NCI-H526 (cell line): Measurements from ENCODE around the gene OR2T27.
"Not testable (repeated sequence)": the region's sequence is repeated elsewhere in the genome, so short reads cannot be mapped to it uniquely, and the experiment has no call there.

ENCODE experiments used
- DNase-seq, 2 experiments: peaks; one replicate each; lab custom pipeline; 2025; lab: John Stamatoyannopoulos, UW

OR2T27 gene, protein sequence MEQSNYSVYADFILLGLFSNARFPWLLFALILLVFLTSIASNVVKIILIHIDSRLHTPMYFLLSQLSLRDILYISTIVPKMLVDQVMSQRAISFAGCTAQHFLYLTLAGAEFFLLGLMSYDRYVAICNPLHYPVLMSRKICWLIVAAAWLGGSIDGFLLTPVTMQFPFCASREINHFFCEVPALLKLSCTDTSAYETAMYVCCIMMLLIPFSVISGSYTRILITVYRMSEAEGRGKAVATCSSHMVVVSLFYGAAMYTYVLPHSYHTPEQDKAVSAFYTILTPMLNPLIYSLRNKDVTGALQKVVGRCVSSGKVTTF

DNA sequence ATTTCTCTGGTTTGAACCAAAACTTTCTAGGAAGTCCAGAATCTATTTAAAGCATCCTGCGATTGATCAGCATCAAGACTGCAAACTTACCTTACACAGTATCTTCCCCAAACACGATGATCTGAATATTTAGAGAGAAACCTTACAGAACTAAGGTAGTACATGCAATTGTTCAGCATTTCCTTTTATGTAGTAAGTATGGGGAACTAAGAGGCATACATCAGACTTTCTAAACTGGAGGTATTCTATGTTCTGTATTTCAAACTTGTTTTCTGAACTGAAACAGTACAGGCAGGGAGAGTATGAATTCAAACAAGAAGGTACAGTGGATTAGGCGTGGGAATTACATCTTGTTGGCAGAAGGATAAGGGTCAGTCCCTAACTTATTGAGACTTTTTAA, at the start of gene OR2T27:
Gene OR2T27, minus strand, starts transcription at position 175 of the 400 bp plus-strand sequence. CDS start 4,644 bp downstream, outside the sequence.
- DNase-seq: not testable (repeated sequence)

DNA sequence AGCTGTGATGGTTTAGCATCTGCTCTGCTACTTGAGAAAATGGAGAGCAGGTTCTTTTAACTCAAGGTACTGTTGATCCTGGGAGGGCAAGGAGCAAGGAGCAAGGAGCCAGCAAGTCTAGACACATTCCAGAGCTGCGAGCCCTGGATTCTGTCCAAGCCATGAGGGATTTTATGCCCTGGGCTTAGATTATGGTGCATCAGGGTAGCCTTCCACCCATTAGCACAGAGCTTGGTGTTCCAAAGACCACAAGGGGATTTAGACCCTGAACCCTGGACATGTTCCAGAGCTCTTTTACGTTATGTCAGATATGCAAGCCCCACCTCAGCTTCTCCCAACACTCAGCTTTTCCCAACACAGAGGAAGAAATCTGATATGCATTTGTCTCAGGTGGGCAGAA, 49.3 kb upstream of the OR2T27 start:
- DNase-seq: no peak

DNA sequence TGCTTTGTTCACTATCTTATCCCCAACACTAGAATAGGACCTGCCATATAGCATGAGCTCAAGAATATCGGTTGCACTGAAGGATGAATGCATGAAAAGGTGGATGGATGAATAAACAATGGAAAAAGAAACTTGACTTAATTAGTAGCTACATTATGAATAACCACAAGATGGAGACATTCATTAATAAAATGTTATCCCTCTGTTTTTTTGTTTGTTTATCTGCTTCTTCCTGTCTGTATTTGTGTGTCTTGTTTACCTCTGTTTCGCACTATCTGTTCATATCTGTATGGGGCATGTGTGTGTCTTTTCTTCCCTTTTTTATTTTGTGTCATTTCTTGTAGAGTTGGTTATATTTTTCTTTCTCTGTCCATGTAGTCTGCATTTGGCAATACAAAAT, 48.3 kb upstream of the OR2T27 start:
- no peak for DNase-seq

DNA sequence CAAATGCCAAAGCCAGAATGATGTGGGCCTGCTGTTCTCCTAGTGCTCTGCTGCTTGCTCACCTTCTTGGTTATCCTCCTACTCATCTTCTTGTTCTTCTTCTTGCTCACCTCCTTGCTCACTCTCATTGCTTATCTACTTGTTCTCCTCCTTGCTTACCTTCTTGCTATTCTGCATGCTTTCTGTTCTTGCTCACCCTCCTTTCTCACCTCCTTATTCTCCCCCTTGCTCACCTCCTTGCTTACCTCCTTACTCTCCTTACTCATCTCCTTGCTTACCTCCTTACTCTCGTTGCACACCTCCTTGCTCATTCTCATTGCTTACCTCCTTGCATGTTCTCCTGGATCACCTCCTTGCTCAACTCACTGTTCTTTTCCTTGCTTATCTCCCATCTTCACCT, 47.4 kb upstream of the OR2T27 start, which contains the start of gene OR14I1:
Gene OR14I1, minus strand, starts transcription at position 53 of the 400 bp plus-strand sequence.
- no peak for DNase-seq

DNA sequence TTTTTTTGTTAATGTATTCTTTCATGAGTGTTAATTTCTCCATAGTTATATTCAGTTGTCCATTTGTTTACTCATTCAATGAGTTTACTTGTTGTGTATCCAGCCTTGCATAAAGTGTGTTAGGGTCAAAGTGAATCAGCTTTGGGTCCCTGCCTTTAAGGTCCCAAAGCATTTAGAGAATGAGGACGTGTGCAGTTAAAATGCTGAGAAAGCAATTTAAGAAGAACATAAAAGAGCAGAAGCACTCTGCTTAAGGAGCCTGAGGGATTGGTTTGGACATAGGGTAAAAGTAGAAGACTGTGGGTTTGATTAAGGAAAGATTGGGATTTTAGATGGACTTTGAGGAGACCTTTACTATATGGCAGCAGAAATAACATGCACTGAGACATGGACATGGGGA, 43.8 kb upstream of the OR2T27 start:
- no peak for DNase-seq

DNA sequence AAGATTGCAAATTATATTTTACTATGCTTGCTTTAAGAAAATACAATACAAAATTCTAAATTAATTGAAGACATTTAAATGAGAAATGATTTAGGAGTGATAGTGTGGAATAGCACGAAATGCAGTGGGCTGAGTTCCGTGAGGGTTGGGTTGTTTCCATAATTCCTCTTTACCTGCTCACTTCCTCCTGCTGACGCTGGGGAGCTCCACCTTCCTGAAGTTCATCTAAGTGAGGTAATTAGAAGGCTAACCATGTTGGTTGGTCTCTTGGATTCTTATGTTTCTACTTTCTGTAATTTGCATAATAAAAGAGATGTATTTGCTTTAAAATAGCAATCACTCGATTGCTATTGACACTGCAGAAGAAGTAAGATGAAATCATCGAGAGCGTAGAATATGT, 42.6 kb upstream of the OR2T27 start:
- DNase-seq: no peak

DNA sequence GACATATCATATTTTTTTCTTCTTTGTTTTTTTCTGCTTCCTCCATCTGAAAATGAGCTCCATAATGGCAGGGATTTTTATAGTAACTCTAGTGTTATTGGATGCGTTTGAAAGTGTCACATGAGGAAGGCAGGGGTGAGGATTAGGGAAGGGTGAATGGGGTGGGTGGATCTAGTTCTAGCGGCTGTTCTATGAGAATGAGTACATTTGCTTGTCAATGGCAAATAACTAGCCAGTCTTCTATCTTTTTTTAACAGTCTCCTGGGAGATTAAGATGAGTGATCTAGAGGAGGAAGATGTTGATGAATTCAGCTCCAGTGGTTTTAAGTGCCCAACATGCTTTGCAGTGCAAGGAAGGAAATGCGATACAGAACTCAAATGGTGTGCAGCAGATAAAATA, 41.4 kb upstream of the OR2T27 start:
- DNase-seq: no peak

DNA sequence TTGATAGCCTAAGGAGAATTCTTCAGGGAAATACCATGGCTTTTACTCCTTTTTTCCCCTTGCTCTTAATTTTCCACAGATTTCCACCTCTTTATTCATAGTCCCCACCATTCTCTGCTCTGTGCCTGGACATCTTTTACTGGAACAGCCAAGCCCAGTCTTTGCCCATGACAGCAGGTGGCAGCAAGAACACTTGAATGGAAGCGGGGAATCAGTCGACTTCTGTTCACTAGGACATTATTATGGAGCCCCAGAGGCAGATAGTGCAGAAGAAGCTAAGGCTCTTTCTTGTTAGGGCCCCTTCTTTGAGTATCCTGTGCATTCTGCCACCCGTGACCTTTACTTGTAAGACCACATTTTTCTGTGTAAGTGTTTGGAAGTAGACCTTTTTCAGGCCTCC, 40.9 kb upstream of the OR2T27 start:
- DNase-seq: peak; percentile 2 to 33

DNA sequence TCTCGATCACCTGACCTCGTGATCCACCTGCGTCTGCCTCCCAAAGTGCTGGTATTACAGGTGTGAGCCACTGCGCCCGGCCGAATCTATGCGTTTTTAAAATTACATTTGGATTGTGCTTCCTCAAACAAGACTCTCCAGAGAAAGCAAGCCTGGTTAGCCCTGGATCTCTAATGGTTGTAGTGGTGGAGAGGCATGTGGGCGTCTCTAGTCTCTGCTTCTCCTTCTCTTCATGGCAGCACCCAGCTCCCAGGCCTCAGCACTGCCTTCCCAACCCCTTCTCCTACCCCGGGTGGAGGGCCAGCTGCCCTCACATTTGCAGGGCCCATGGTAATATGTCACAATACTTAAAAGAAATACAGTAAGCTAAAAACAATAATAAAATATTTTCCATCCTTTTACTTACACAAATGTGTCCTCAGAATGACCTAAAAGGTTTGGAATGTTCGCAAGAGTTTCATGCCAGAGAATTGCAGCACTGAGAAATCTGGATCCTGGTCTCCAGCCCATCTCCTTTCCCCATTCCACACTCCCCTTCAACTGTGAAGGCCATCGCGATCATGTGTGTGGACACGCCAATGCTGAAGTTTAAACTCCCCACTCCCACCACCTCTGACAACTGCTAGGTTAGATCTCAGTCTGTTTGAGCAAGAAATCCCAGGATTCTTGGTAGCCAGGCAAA, 40.3 kb upstream of the OR2T27 start:
- DNase-seq: no peak

DNA sequence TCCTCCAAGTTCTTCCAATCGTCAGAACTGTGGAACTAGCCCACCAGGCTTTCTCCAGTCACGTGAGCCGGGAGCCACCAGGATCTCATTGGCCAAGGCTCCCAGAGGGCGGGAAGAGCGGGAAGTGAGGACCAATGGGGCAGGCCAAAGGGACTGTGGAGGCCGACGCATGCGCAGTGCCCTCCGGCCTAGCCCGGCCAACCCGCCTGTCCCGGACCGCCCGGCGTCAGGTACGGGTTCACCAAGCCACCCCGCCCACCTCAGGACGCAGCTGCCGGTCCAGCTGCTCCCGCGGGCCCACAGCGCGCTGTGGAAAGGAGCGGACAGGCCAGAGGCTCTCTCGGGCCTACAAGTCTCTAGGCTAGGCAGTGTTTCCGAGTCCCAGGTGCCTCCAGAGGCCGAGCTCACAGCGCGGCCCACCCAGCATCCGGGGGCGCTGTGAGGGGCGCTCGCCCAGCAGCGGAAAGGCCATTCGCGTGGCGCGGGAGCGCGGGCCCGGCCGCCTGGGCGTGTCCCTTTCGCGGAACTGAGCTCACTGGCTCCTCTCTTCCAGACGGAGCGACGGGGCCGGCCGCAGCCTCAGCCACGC, 36.3 kb upstream of the OR2T27 start:
- DNase-seq: no peak

DNA sequence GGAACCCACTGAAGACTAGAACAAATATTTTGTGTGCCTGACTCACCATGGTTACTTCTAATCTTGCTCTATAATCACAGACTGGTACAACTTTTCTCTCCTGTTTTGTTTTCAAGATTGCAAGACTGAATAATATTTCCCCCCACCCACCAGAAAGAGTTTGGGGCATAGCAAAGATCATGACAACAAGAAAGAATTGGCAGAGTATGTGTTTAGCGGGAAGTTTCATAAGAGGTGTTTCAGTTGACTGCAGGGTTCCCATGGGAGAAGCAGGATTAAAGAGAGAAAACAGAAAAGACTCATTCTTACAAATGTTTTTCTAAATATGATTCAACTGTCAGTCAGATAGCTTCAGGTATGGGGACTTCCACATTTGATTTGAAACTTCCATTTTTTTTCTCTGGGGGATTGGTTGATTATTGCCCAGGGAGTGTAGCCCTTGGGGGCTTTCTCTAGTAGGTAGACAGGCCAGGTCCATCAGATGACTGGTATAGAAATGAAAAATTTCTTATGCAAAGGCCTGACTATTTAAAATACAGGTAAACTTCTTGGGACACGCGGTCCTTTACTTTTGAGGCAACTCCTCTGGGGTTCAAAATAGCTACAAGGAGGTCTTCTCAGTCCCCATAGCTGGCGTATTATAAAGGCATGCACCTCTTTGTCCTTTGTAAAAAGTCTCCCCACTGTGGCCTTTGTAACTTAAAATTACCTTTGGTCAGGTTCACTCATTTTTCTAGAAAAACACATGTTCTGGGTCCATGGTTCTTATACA, 33.4 kb upstream of the OR2T27 start:
- DNase-seq: no peak

DNA sequence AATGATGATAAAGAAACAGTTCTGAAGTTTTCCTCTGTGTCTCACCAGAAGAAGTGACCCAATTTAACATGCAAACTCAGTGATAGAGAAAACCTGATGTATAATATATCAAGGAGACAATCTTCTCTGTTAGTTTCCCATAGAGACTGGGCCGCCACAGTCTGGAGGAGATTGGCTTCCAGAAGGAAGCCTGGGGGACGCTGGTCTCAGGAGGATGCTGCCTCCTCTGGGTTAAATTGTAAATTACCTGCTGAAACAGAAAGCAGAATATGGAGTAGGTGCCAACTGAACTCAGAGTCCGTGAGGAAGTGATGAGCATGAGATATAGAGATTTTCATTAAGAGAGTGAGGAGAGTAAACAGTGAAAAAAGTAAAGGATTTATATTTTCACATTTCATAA, 31.5 kb upstream of the OR2T27 start:
- DNase-seq: peak in 1 of 2 experiments; percentile 14

DNA sequence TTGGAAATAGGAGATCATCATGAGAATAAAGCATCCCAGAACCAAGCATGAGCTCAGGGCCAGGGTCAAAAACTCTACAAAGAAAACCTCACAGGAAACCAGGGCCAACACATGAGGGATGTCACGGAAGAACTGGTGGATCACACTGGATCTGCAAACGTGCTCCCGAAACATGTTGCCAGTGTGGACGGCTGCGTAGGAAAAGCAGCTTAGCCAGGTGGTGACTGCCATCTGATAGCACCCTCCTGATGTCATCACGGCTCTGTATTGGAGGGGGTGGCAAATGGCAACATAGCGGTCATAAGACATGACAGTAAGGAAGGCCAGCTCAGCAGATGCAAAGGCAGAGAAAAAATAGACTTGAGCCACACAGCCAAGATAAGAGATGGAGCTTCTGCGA, 26.3 kb upstream of the OR2T27 start:
- DNase-seq: no peak

DNA sequence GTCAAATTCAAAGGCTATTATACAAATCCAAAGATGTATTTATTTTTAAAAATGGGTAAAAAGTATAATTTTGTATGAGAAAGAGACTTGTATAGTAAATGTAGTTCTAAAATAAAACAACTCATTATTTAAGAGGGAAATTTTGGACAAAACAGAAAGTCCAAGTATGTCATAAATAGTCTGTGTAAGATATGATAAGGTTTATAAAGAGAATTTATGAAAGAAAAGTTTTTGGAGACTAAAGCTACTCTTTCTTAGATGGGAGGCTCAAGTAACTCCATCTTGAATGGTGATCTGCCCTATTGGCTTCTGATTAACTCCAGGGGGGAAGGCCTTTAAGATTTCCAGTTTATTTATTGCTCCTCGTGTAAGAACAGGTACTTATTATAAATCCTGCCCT, 14.7 kb upstream of the OR2T27 start:
- DNase-seq: no peak

DNA sequence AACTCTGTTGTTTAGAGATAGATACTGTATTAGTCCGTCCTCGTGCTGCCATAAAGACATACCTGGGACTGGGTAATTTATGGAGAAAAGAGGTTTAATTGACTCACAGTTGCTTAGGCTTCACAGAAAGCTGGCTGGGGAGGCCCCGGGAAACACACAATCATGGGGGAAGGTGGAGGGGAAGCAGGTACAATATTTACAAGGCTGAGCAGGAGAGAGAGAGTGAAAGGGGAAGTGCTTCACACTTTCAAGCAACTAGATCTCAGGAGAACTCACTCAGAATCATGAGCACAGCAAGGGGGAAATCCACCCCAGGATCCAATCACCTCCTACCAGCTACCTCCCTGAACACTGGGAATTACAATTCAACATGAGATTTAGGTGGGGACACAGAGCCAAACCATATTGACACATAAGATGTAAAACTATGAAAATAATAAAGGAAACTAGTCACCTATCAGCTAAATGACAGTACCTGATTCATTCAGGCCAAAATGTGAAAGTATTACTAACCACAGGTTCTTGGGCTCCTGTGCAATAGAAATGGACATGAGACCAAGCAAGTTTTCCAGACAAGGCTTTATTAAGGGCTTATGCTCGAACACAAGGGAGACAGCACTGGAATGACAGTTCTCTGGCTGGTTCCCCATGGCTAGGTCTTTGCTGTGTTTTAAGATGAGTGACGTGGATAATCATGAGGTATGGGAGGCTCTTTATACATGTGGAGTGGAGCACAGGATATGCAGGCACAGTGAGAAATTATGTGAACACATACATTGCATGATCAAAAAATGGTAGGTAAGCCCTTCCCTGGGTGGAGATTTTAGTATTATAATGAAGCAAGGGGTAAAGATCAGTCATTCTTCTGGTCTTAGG, 8.4 kb upstream of the OR2T27 start:
- DNase-seq: not testable (repeated sequence)

DNA sequence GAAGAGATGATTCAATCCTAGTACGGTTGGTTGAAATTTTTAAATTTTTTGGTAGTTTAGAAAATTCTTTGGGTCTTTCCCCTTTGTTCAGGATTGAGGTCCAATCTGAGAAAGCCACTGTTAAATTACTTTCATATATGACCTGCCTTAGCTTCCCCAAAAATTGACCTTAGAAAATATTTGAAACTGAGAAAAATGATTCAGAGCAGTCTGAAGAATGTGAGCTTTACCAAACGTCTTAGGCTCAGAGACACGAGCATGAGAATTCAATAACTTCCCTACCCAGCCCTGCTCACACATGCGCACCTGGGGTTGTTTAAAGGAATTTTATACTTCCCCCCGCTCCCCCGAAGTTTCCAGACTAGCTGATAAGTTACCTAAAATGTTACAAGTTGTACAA, 1.5 kb upstream of the OR2T27 start:
- not testable (repeated sequence) for DNase-seq

DNA sequence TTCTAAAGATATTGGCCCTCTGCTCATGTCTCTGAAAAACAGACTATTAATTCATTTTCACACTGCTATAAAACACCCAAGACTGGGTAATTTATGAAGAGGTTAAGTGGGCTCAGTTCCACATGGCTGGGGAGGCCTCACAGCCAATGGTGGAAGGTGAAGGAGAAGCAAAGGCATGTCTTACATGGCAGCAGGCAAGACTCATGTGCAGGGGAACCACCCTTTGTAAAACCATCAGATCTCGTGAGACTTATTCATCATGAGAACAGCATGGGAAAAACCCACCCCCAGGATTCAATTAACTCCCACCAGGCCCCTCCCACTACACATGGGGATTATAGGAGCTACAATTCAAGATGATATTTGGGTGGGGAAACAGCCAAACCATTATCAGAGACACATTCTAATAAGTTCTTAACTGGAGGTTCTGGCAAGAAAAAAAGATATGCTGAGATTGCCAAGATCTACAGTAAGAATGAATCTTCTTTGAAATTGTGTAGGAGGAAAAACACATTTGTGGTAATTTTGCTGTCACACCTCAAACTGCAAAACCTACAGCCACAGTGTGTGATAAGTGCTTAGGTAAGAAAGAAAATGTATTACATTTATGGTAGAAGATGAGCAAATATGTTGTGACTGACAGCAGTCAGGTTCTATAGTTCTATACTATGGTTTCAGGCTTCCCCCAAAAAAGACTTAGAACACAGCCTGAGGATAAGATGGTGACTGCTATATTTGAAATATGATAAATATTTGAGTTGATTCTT, 6.4 kb downstream of the OR2T27 start:
- not testable (repeated sequence) for DNase-seq

DNA sequence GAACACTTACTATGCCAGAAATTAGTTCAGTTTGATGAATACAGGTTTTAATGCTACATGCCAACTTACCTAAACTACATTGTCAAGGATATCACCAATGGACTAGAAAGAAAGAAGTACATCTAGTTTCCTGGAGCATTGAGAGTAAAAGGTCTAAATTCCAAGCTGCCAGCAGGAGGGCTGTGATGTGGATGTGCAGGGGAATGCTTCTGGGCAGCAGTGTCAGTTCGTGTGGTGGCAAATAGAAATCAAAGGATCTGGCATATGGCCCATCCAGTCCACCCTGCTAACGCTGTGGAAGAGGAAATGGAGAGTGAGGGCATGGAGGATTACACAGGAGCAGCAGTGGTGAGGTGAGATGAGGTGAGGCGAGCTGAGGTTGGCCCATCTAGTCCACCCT, 10.2 kb downstream of the OR2T27 start, which contains the start of gene OR2T35:
Gene OR2T35, minus strand, starts transcription at position 101 of the 400 bp plus-strand sequence. CDS start 6,020 bp downstream, outside the sequence.
- not testable (repeated sequence) for DNase-seq

DNA sequence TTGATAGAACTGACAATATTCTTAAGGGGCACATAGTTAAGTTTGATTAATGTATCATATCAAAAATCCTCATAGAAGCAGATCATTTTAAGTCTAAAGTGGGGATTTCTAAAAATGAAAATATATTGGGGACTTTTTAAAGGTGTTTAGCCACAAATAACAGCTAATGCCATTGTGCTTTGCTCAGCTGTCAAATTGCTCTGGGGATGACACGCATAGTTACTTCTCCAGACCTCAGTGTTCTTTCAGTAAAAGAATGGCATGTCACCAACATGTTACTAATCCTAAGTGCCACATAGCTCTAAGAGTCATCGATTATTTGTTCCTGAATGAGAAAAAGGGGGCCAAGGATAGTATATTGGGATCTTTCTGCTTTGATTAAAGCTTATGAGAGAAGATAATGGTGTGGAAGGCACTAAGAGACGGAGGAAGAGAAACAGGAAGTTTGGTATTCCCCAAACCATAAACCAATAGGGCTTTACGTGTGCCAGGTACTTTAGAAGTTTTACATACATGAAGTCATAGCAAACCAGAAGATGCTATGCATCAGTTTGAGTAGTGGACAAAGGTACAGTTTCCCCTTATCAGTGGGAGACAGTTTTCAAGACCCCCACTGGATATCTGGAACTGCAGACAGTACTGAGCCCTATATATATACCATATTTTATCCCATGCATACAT, 12.2 kb downstream of the OR2T27 start:
- not testable (repeated sequence) for DNase-seq

DNA sequence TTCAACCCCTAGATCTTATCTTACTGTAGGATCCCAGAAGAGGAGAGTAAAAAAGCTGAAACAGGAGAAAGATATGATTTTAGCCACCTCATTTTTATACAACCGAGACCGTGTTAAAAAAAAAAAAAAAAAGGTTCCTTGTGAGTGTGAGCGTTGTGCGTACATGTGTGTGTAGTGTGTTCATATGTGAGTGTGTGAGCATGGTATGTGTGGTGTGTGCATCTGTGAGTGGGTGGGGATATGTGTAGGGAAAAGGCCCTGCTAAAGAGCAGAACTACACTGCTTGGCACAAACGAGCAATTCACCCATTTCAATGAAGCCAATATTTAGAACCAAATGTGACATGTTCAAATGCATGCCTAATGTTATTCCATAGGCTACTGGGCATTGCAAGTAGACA, 13.7 kb downstream of the OR2T27 start:
- DNase-seq: not testable (repeated sequence)
